ENCODE measurements around the gene MRPL54.

DNA sequence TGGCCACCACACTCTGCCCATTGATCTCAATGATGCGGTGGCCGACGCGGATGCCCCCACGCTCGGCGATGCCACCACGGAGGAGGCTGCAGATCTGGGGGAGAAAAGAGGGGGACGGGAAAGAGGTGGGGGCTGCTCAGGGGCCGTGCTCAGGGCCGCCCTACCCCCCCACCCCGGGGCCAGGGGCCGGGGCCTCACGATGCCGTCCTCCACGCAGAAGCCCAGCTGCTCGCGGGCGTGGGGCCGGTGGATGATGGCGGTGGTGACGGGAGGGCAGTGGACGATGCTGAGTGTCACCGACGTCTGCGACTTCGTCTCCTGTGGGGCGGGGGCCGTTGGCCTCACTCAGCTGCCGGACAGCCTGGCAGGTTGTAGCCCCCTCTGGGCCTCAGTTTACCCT is 11.2 kb upstream of the MRPL54 start:
- TF ChIP-seq, protein P1, sequence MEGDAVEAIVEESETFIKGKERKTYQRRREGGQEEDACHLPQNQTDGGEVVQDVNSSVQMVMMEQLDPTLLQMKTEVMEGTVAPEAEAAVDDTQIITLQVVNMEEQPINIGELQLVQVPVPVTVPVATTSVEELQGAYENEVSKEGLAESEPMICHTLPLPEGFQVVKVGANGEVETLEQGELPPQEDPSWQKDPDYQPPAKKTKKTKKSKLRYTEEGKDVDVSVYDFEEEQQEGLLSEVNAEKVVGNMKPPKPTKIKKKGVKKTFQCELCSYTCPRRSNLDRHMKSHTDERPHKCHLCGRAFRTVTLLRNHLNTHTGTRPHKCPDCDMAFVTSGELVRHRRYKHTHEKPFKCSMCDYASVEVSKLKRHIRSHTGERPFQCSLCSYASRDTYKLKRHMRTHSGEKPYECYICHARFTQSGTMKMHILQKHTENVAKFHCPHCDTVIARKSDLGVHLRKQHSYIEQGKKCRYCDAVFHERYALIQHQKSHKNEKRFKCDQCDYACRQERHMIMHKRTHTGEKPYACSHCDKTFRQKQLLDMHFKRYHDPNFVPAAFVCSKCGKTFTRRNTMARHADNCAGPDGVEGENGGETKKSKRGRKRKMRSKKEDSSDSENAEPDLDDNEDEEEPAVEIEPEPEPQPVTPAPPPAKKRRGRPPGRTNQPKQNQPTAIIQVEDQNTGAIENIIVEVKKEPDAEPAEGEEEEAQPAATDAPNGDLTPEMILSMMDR (IDR thresholded peaks at IDR 0.05 in 4 of 5, conservative IDR thresholded peaks at IDR 0.05 in 1 of 5): no peak
- TF ChIP-seq POLR2A (IDR thresholded peaks at IDR 0.05): no peak
